T follicular helper cell (primary cell): ENCODE measurements around the gene ORAI3.
A peak's percentile ranks its signal among the peaks of the same experiment; 100 is the strongest.

ENCODE experiments used
- DNase-seq: peaks from one replicate; pipeline ENCODE4 v3.0.0-alpha.2; 2020; ENCODE audit warnings: low read depth

Gene ORAI3

GRCh38 chr16:30992276-30992780, 43.5 kb downstream of the ORAI3 start:
- DNase-seq: no peak

- no peak for DNase-seq
Measured at GRCh38 chr16:30992931-30993816, 44.3 kb downstream of the ORAI3 start.

- no peak for DNase-seq
Measured at GRCh38 chr16:30995927-30996323, 47.1 kb downstream of the ORAI3 start.

GRCh38 chr16:30996324-30996984, 47.6 kb downstream of the ORAI3 start:
- DNase-seq: no peak

- DNase-seq: peak; percentile 76
Measured at GRCh38 chr16:30996985-30997724, 48.3 kb downstream of the ORAI3 start.

- DNase-seq: no peak
Measured at GRCh38 chr16:30997725-30998711, 49.1 kb downstream of the ORAI3 start.

- DNase-seq: no peak
Measured at GRCh38 chr16:30998852-30999761, 50.2 kb downstream of the ORAI3 start.

GRCh38 chr16:31000671-31001382, 52.0 kb downstream of the ORAI3 start:
- DNase-seq: no peak

GRCh38 chr16:31001507-31002249, 52.8 kb downstream of the ORAI3 start:
- no peak for DNase-seq

- DNase-seq: no peak
Measured at GRCh38 chr16:31002250-31002700, 53.4 kb downstream of the ORAI3 start.

- no peak for DNase-seq
Measured at GRCh38 chr16:31002862-31003341, 54.0 kb downstream of the ORAI3 start.

GRCh38 chr16:31003744-31004143, 54.9 kb downstream of the ORAI3 start:
- no peak for DNase-seq
